Neutrophil (primary cell): ENCODE data around the gene IP6K3.

Experiments
- H3K27ac ChIP-seq: fragments of 200-600 bp; sonication (generic); 2 replicates; pipeline ENCODE4 v1.5.1; 2016; ENCODE audit warnings: mild to moderate bottlenecking, moderate library complexity
- H3K27me3 ChIP-seq: fragments of 200-600 bp; sonication (generic); 2 replicates; pipeline ENCODE4 v1.6.0; 2016; ENCODE audit warnings: mild to moderate bottlenecking
- H3K36me3 ChIP-seq: fragments of 200-600 bp; sonication (generic); 2 replicates; pipeline ENCODE4 v1.5.1; 2017
- H3K4me1 ChIP-seq, 2 experiments: fragments of 200-600 bp in 1 of 2; sonication (generic) in 1 of 2; 1 replicate in 1 of 2; 2 replicates in 1 of 2; pipeline versions ENCODE4 v1.5.1 to v1.6.1; 2013 to 2016; ENCODE audit warnings: low read depth in 1 of 2, low read length in 1 of 2, mild to moderate bottlenecking in 1 of 2, moderate library complexity in 1 of 2; ENCODE audit not compliant: control insufficient read depth in 1 of 2, insufficient read depth in 1 of 2
- H3K4me3 ChIP-seq, 2 experiments: fragments of 200-600 bp in 1 of 2; sonication (generic) in 1 of 2; 1 replicate in 1 of 2; 2 replicates in 1 of 2; pipeline ENCODE4 v1.5.1; 2013 to 2016; ENCODE audit warnings: low read depth in 1 of 2, low read length in 1 of 2, mild to moderate bottlenecking in 1 of 2, moderate library complexity in 1 of 2
- H3K9me3 ChIP-seq: fragments of 200-600 bp; sonication (generic); 2 replicates; pipeline ENCODE4 v1.5.1; 2016
- TF ChIP-seq, protein P1 (sequence below): fragments of 200-600 bp; sonication (generic); IDR thresholded peaks from 2 replicates; pipeline ENCODE4 v1.5.1; 2016; ENCODE audit warnings: antibody characterized with exemption

IP6K3 gene

DNA sequence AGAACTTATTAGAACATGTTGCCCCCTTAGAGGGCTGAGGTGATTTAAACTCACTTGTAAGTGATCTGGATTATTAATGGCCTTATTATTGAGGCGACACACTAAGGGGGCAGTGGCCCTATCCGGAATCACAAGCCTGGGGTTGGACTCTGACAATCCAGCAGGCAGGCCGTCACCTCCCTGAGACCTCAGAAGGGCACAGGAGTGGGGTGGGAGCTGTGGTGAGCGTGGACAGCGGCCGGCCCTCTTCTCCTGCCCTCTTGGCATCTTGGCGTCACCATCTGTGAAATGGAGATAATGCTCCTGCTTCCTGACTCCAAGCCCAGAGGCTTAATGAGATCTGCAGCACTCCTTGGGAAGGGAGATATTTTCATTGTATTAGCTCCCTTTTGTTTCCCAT is 19.6 kb downstream of the IP6K3 start:
- Histone ChIP-seq H3K4me1 (no peaks in the 10 kb centered on the region), H3K27me3 (peaks cover 24% of the 10 kb centered on the region), H3K9me3 (no peaks in the 10 kb centered on the region), H3K27ac (no peak overlapping the region), H3K4me3 (no peak overlapping the region), H3K36me3 (no peaks in the 10 kb centered on the region)
- TF ChIP-seq, protein P1, sequence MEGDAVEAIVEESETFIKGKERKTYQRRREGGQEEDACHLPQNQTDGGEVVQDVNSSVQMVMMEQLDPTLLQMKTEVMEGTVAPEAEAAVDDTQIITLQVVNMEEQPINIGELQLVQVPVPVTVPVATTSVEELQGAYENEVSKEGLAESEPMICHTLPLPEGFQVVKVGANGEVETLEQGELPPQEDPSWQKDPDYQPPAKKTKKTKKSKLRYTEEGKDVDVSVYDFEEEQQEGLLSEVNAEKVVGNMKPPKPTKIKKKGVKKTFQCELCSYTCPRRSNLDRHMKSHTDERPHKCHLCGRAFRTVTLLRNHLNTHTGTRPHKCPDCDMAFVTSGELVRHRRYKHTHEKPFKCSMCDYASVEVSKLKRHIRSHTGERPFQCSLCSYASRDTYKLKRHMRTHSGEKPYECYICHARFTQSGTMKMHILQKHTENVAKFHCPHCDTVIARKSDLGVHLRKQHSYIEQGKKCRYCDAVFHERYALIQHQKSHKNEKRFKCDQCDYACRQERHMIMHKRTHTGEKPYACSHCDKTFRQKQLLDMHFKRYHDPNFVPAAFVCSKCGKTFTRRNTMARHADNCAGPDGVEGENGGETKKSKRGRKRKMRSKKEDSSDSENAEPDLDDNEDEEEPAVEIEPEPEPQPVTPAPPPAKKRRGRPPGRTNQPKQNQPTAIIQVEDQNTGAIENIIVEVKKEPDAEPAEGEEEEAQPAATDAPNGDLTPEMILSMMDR = no peak

DNA sequence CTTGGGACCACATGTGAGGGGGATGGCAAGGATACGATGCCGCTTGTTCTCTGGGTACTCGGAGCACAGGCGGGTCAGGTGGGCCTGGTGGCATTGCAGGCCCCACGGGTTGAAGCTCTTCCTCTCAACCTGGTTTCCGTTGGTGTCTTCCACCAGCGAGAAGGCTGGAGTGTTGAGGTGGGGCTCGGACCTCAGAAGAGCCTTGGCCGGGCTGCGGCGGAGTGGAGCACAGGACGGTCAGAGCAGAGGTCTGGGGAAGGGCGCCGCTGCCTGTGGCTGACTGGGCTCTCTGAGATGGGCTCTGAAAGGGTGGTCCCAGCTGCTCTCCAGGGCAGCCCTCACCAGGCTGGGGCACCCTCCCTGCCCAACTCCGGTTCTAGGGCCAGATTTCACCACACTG is 20.0 kb downstream of the IP6K3 start:
- Histone ChIP-seq H3K36me3 (no peaks in the 10 kb centered on the region), H3K27me3 (peaks cover 28% of the 10 kb centered on the region), H3K27ac (no peak overlapping the region), H3K4me3 (no peak overlapping the region), H3K9me3 (no peaks in the 10 kb centered on the region), H3K4me1 (no peaks in the 10 kb centered on the region)
- TF ChIP-seq, protein P1 = no peak

DNA sequence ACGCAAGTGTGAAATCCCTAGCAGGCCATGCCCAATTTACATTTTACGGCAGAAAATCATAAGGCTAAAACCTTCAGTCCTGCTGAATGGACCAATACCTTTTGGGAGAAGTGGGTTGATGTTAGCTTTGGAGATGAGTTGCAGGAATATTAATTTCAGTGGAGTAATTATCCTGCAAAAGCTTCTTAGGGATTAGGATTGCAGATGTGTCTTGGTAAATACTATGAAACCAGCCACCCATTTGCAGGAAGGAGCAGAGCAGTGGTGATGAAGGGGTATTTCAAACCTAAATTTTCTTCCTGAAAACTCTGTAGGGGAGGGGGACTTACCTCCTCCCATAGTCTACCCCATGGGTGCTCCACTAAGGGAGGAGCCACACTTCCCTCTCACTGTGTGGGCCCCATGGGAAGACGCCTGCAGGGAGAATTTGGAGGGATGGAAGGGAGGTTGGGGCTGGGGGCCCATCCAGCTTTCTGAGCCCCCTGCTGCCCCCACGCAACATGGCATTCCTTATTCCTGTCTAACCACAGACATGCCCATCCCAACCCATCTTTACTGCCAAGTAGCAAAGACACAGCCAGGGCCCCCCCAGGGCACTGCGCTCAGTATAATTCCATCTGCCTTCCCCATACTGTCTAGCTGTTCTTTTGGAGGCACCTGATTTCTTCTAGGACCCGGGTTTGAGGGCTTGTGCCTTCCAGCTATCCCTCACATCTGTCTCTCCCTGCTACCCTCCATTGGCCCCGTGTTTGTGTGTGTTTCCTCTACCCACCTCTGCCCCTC is 20.6 kb downstream of the IP6K3 start:
- peaks cover 30% of the 10 kb centered on the region for H3K27me3 ChIP-seq
- H3K4me3 ChIP-seq = no peak overlapping the region
- TF ChIP-seq, protein P1 = no peak
- no peak overlapping the region for H3K27ac ChIP-seq
- no peaks in the 10 kb centered on the region for H3K36me3 ChIP-seq
- H3K9me3 ChIP-seq = no peaks in the 10 kb centered on the region
- no peaks in the 10 kb centered on the region for H3K4me1 ChIP-seq

- Histone ChIP-seq H3K9me3 (no peaks in the 10 kb centered on the region), H3K36me3 (no peaks in the 10 kb centered on the region), H3K4me3 (no peak overlapping the region), H3K4me1 (no peaks in the 10 kb centered on the region), H3K27me3 (peaks cover 39% of the 10 kb centered on the region), H3K27ac (no peak overlapping the region)
- TF ChIP-seq, protein P1 = no peak
Observed at GRCh38 chr6:33725222-33725621, 21.5 kb downstream of the IP6K3 start.

- no peaks in the 10 kb centered on the region for H3K9me3 ChIP-seq
- no peaks in the 10 kb centered on the region for H3K36me3 ChIP-seq
- H3K27me3 ChIP-seq = peaks cover 42% of the 10 kb centered on the region
- H3K27ac ChIP-seq = no peak overlapping the region
- H3K4me3 ChIP-seq = no peak overlapping the region
- TF ChIP-seq, protein P1 = no peak
- no peaks in the 10 kb centered on the region for H3K4me1 ChIP-seq
Observed at GRCh38 chr6:33724102-33725023, 22.3 kb downstream of the IP6K3 start.
